Lower leg skin (tissue), 3 donors: Measurements from ENCODE around the gene PASK.

Source experiments
- CTCF ChIP-seq, 3 donors: fragments of 450-650 bp; IDR thresholded peaks; one replicate each; pipeline ENCODE4 v1.5.1; 2016; ENCODE audit warnings: antibody characterized with exemption in 3 of 3, mild to moderate bottlenecking in 3 of 3, moderate library complexity in 2 of 3
- POLR2A ChIP-seq, 2 donors: fragments of 450-650 bp; IDR thresholded peaks; one replicate each; pipeline ENCODE4 v1.6.1; 2016 to 2017; ENCODE audit warnings: antibody characterized with exemption in 2 of 2, mild to moderate bottlenecking in 1 of 2, moderate library complexity in 1 of 2

DNA sequence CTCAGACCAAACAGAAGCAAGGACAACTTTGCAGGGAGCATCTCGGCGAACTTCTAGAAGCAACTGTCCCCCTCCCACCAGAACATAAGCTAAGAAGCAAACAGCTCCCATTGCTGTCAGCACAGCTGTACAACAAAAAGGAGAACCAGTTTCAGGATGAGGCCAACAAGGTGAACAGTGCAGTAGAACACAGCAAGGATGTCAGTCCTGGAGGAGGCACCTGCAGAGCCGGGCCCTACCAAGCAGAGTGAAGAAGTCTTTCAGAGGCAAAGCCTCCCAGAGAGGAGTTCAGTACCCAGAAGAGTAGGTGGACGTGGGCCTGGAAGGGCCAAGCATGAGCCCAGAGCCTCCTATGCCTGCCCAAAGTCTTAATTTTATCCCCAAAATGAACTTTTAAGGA, 1.0 kb downstream of the PASK start:
- TF ChIP-seq CTCF (IDR thresholded peaks at IDR 0.05) (no peak), POLR2A (IDR thresholded peaks at IDR 0.05) (no peak)
